Stimulated activated naive B cell treated with anti-CD40 and anti-IgM and Interleukin-4, amounts not matched to agents 10 μg/mL and 1 μg/mL and 100 μg/mL, for 72 hours (primary cell): Measurements from ENCODE around the gene UBE2O.

ENCODE experiments used
- ATAC-seq, 2 donors: fragments of 150-1000 bp; cut with Tn5 transposase; replicated peaks; 2 replicates each; pipeline ENCODE4 v1.10.0; 2021; ENCODE audit warnings: moderate library complexity in 1 of 2
- DNase-seq: peaks from one replicate; pipeline ENCODE4 v3.0.0; 2021
- H3K27ac Mint-ChIP-seq: one replicate; pipeline ENCODE4 v1.8.0; 2022; ENCODE audit warnings: mild to moderate bottlenecking, mixed read lengths
- H3K27me3 Mint-ChIP-seq, 2 donors: one replicate each; pipeline ENCODE4 v1.8.0; 2022; ENCODE audit warnings: mixed read lengths in 2 of 2
- H3K36me3 Mint-ChIP-seq, 2 donors: one replicate each; pipeline ENCODE4 v1.8.0; 2022; ENCODE audit warnings: mixed read lengths in 2 of 2, mild to moderate bottlenecking in 1 of 2
- H3K4me1 Mint-ChIP-seq, 2 donors: one replicate each; pipeline ENCODE4 v1.8.0; 2022; ENCODE audit warnings: mixed read lengths in 2 of 2, mild to moderate bottlenecking in 1 of 2
- H3K4me3 Mint-ChIP-seq, 2 donors: one replicate each; pipeline ENCODE4 v1.8.0; 2022; ENCODE audit warnings: mild to moderate bottlenecking in 2 of 2, mixed read lengths in 2 of 2, moderate library complexity in 1 of 2
- H3K9me3 Mint-ChIP-seq, 2 donors: one replicate each; pipeline ENCODE4 v1.8.0; 2022; ENCODE audit warnings: mixed read lengths in 2 of 2, mild to moderate bottlenecking in 1 of 2

The UBE2O gene

DNA sequence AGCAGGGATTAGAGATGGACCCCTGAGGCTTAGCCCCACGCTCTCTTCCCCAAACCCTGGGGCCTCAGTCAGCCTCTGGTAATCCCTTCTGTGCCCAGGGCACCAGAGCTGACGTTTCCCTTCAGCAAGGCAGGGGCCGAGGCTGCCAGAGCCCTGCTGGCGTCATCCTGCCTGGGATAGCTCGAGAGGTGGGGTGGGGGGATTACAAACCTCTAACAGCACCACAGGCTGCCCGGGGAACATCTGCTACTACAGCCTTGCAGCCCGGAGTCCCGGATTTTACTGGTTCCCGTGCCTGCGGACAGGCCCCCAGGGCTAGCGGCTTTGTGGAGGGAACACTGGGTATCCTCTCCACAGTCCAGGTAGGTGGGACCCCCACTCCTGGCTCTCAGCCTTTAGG, 14.4 kb upstream of the UBE2O start, which contains the start of gene AANAT:
AANAT (plus strand) TSS at position 238 of the 400 bp plus-strand sequence. CDS start 1,144 bp downstream, outside the sequence.
- H3K27me3 Mint-ChIP-seq: no peaks in the 10 kb centered on the region
- H3K9me3 Mint-ChIP-seq: no peaks in the 10 kb centered on the region
- H3K36me3 Mint-ChIP-seq: peaks cover 16 to 17% of the 10 kb centered on the region in 2 donors
- ATAC-seq: no peak
- DNase-seq: no peak
- no peak within 1 kb of the TSS for H3K4me3 Mint-ChIP-seq
- peak within 1 kb of the TSS; percentile 73 for H3K27ac Mint-ChIP-seq
- H3K4me1 Mint-ChIP-seq: peaks cover 25 to 45% of the 10 kb centered on the region in 2 donors

DNA sequence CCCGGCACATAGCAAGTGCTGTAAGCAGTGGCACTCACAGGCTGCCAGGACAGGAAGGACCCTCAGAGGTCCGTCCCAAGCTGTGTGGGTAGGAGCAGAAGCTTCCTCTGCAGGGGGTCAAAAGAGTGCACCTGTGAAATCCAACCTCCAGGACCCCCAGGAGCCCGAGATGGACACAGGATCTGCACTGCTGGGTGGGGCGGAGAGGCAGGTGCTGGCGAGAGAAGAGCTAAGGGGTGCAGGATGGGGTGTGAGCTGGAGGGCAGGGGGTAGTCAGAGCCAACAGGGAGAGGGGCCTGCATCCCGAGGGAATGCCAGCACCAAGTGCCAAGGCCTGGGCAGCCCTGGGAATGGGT, 13.8 kb upstream of the UBE2O start:
- no peaks in the 10 kb centered on the region for H3K9me3 Mint-ChIP-seq
- DNase-seq (no peak), ATAC-seq (no peak)
- H3K4me3 Mint-ChIP-seq: no peak overlapping the region
- peak overlapping the region; percentile 63 for H3K27ac Mint-ChIP-seq
- peaks cover 14 to 16% of the 10 kb centered on the region in 2 donors for H3K36me3 Mint-ChIP-seq
- H3K27me3 Mint-ChIP-seq: no peaks in the 10 kb centered on the region
- peaks cover 24 to 44% of the 10 kb centered on the region in 2 donors for H3K4me1 Mint-ChIP-seq

DNA sequence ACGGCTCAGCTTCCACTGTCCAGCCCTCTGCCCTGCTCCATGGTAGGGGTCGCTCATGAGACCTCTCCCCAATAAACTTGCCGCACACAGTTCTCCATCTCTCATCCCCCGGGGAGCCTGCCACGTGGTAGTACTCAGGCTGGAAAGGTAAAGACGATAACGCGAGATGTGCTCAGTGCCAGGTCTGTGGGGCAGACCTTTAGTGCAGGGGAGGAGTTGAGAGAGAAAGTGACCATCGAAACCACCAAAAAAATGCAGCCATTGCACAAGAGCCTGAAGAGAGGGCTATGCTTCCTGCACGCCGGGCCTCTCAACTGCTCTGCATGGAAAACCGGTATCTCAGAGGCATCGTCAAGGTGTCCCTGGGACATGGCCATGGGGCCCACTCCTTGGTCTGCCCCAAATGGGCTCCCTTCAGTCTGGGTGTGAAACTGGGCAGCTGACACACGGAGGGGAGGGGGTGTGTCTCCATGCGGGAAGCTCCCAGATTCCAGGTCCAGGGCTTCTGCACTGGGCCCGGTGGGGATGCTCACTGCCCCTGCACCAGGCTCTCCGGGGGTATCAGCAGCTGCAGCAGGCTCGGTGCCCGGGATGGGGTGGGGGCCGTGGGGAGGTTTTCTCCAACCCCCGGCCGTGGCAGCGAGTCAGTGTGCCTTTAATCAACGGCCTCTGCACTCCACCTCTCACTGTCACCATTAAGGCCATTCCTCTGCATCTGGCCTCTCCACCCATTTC, 9.8 kb upstream of the UBE2O start:
- no peaks in the 10 kb centered on the region for H3K27me3 Mint-ChIP-seq
- peaks cover 17 to 22% of the 10 kb centered on the region in 2 donors for H3K4me1 Mint-ChIP-seq
- H3K27ac Mint-ChIP-seq: peak overlapping the region; percentile 14

DNA sequence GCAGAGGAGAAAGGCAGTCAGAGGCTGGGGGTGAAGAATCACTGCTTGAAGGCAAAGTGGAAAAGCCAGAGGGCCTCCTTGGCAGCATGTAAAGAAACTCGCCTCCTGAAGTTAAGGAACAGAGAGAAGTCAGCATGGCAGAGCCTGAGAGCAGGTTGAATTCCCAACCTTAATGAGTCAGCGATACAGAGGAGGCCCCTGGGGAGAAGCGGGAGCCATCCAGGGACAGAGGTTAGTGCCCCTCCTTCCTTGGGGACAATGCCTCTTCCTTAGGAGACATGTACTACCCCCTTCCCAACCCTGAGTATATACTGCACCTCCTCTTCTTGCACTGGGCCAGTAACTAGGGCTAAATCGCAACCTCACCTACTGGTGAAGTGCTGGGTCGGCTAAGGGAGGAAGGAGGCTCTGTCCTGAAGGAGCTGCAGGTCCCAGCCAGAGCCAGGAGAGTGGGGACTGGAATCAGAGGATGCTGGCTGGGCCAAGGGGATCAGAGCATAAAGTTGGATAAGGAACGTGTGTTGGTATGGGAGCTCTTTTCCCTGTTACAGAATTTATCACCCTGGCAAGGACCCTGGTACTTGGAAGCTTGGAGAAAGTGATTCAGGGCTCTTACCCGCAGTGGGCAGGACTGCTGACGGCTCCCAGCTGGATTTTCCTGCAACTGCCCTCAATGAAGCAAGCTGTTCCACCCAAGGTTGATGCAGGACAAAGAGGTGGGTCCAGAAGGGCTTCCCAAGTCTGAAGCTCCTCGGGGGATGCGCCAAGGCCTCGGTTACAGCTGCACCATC, 9.0 kb upstream of the UBE2O start:
- H3K27me3 Mint-ChIP-seq: no peaks in the 10 kb centered on the region
- H3K4me1 Mint-ChIP-seq: peaks cover 17 to 19% of the 10 kb centered on the region in 2 donors
- no peak overlapping the region for H3K27ac Mint-ChIP-seq
- DNase-seq (no peak), ATAC-seq (no peak)
- no peaks in the 10 kb centered on the region for H3K36me3 Mint-ChIP-seq
- H3K9me3 Mint-ChIP-seq: no peaks in the 10 kb centered on the region
- H3K4me3 Mint-ChIP-seq: no peak overlapping the region

More for the DNA sequence above, 9.8 kb upstream of the UBE2O start:
- Mint-ChIP-seq H3K9me3 (no peaks in the 10 kb centered on the region), H3K36me3 (no peaks in the 10 kb centered on the region), H3K4me3 (no peak overlapping the region)
- DNase-seq (no peak), ATAC-seq (no peak)

DNA sequence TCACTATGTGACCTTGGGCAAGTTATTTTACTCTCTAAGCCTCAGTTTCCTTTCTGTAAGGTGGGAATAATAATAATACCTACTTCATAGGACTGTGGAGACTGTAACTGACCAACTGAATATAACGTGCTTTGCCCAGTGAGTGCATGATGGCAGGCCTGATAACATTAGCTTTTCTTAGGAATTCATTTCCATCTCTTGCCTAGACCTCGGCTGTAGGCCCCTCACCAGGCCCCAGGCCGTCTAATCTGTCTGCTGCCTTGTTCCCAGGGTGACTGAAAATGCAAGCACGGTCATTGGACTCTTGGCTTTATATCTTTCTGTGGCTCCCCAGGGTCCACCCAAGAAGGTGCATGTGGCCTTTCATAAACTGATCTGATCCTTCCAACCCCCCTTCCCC, 6.7 kb upstream of the UBE2O start:
- peaks cover 4% of the 10 kb centered on the region in 2 donors for H3K4me1 Mint-ChIP-seq
- H3K9me3 Mint-ChIP-seq: no peaks in the 10 kb centered on the region
- no peaks in the 10 kb centered on the region for H3K27me3 Mint-ChIP-seq
- no peak overlapping the region for H3K4me3 Mint-ChIP-seq
- no peaks in the 10 kb centered on the region for H3K36me3 Mint-ChIP-seq
- H3K27ac Mint-ChIP-seq: no peak overlapping the region
- no peak for ATAC-seq
- DNase-seq: no peak

DNA sequence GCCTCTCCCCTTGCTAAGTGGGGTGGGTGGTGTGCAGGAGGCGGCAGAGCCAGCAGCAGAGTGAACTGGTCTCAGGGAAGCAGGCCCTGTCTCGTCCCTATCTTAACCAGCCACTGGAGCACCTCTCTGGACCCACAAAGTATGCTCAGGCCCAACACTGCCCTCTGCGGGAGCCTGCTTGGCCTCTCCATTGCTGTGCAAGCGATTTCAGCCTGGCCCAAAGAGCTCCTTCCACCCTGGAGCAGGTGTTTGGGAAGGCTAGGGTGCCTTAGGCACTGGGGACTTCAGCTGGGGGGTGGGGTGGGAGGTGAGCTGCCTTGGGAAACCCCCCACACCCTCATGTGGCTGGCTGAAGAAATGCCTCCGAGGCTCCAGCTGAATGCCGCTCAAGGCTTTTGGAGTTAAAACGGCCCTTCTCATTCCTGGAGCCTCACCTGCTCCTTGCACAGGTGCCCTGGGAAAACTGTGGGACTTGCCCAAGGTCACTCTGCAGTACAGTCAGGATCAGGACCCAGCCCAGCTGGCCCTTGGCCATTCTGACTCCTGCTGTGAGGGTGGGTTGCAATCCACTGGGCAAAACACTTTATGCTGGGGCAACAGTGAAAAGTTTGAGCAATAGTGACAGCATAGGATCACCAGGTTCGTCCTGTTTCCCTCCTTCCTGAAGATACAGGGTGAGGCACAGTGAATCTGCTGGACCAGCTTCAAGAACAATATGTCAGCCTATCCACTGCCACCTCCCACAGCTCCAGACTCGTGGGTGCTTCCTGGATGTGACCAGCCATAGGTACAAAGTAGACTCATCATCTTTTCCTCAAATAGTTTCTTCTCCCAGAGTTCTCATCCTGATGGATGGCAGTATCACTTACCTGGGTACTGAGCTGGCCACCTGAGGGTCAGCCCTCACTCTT, 5.9 kb upstream of the UBE2O start:
- ATAC-seq: peak; percentile 70 to 87
- H3K4me3 Mint-ChIP-seq: no peak overlapping the region
- H3K4me1 Mint-ChIP-seq: peaks cover 4% of the 10 kb centered on the region in 2 donors
- H3K27me3 Mint-ChIP-seq: no peaks in the 10 kb centered on the region
- no peak overlapping the region for H3K27ac Mint-ChIP-seq
- H3K36me3 Mint-ChIP-seq: no peaks in the 10 kb centered on the region
- peak; percentile 19 for DNase-seq
- no peaks in the 10 kb centered on the region for H3K9me3 Mint-ChIP-seq

DNA sequence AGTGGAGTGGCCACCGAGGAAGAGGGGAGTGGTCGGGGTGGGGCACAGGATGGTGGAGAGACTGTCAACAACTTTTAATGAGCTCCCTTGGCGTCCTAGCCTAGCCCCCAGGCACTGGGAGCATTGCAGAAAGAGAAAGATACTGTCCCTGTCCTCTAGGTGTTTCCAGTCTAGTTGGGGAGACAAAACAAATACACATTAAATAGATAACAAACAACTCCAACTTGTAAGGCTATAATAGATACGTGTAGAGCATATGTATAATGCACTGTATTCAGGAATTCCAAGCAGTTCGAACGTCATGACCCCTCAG, 435 bp upstream of the UBE2O start:
- Mint-ChIP-seq H3K27ac (peak overlapping the region; percentile 81), H3K36me3 (peaks cover 0 to 3% of the 10 kb centered on the region in 2 donors), H3K4me1 (peaks cover 29 to 44% of the 10 kb centered on the region in 2 donors), H3K4me3 (peak overlapping the region; percentile 77 to 91), H3K27me3 (no peaks in the 10 kb centered on the region), H3K9me3 (peaks cover 0 to 1% of the 10 kb centered on the region in 2 donors)
- ATAC-seq (no peak), DNase-seq (no peak)

DNA sequence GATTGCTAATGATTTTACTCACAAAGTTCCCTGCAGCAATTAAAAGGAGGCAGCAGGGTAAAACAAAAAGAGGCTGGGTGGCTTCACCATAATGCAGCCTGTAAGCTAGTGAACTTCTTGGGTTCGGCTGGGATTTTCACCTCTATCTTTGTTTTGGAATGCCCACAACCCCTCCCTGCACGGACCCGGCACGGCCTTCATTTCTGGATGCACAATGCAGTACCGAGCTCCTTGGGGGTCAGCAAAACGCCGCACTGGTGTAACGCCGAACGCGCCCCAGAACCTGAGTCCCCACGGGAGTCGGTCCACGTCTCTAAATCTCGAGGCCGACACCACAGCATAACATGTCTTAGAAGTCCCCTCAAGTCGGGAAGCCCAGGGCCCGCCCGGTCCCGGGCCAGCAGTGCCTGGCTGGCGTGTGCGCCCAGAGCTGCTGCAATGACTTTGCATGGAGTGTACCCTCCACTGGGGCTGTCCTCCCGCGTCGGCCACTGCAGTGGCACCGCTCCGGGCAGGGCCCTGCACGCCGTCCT, 759 bp downstream of the UBE2O start:
- no peak for DNase-seq
- Mint-ChIP-seq H3K9me3 (peaks cover 0 to 1% of the 10 kb centered on the region in 2 donors), H3K4me1 (peaks cover 32 to 53% of the 10 kb centered on the region in 2 donors), H3K27ac (peak overlapping the region; percentile 9), H3K27me3 (no peaks in the 10 kb centered on the region), H3K4me3 (peak overlapping the region; percentile 90 to 91), H3K36me3 (peaks cover 0 to 3% of the 10 kb centered on the region in 2 donors)
- ATAC-seq: peak; percentile 35 to 49

DNA sequence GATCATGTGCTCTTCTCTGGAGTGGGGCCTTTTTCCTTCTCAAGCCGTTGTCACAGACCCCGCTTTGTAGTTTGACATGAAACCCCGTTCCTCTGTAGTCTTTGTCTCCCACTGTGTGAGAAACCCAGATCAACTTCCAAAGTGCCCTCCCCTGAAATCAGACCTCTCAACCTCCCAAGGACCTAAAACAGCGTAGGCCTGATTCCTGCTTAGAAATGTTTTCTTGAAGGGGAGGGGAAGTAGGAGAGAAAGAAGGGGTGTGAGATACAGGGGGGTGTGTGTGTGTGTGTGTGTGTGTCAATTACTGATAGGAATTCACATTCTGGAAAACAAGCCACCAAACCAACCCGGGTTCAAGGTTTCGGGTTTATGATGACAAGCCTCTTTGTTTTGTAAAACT, 1.4 kb downstream of the UBE2O start:
- DNase-seq: no peak
- Mint-ChIP-seq H3K9me3 (peaks cover 0 to 1% of the 10 kb centered on the region in 2 donors), H3K27me3 (no peaks in the 10 kb centered on the region), H3K27ac (peak overlapping the region; percentile 53), H3K4me3 (peak overlapping the region; percentile 90 to 91), H3K4me1 (peaks cover 37 to 60% of the 10 kb centered on the region in 2 donors), H3K36me3 (peaks cover 0 to 3% of the 10 kb centered on the region in 2 donors)
- ATAC-seq: no peak

DNA sequence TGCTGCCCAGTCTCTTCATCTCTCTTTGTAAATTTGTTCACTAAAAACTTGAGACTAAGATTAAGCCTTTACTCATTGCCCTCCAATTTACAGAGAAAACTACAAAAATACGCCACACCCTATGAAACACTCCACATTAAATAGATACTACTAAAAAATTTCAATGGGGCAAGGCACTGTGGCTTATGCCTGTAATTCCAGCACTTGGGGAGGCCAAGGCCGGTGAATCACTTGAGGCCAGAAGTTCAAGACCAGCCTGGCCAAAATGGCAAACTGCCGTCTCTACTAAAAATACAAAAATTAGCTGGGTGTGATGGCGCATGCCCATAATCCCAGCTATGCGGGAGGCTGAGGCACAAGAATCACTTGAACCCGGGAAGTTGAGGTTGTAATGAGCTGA, 3.8 kb downstream of the UBE2O start:
- no peaks in the 10 kb centered on the region for H3K27me3 Mint-ChIP-seq
- peaks cover 58 to 84% of the 10 kb centered on the region in 2 donors for H3K4me1 Mint-ChIP-seq
- H3K36me3 Mint-ChIP-seq: peaks cover 0 to 7% of the 10 kb centered on the region in 2 donors
- H3K27ac Mint-ChIP-seq: peak overlapping the region; percentile 20
- DNase-seq (no peak), ATAC-seq (no peak)
- H3K4me3 Mint-ChIP-seq: no peak overlapping the region
- H3K9me3 Mint-ChIP-seq: peaks cover 0 to 1% of the 10 kb centered on the region in 2 donors

DNA sequence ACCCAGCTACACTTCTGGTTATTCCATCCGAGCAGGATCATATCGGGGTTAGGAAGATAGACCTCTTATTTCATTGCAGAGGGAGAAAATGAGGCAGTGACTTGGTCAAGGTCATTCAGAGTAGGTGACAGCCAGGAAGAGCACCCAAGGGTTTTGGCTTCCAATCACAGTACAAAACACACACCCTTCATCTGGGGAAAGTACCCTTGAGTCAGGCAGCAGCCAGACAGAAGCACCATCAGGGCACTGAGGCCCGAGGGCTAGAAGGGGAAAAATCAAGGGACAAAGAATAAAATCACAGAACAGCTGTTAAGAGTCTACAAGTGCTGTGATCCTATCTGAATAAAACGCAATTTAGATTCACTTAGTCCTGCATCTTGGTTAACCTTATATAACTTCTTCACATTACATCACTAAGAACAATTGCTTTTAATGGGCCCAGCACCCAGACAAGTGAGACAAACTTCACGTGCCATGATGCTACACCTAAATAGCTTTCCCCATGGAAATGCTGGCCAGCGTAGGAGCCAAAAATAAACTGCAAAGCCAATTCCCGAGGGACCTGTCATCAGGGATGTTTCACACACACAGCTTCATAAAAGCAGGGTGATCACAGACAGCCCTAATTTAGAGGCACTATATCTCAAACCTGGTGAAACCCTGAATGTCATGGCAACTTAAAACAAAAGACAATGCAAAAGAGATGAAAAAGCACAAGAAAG, 4.9 kb downstream of the UBE2O start:
- no peaks in the 10 kb centered on the region for H3K9me3 Mint-ChIP-seq
- H3K27ac Mint-ChIP-seq: no peak overlapping the region
- H3K4me1 Mint-ChIP-seq: peaks cover 65 to 88% of the 10 kb centered on the region in 2 donors
- DNase-seq: no peak
- H3K4me3 Mint-ChIP-seq: no peak overlapping the region
- H3K36me3 Mint-ChIP-seq: peaks cover 0 to 12% of the 10 kb centered on the region in 2 donors
- ATAC-seq: peak; percentile 55 to 57
- H3K27me3 Mint-ChIP-seq: no peaks in the 10 kb centered on the region

DNA sequence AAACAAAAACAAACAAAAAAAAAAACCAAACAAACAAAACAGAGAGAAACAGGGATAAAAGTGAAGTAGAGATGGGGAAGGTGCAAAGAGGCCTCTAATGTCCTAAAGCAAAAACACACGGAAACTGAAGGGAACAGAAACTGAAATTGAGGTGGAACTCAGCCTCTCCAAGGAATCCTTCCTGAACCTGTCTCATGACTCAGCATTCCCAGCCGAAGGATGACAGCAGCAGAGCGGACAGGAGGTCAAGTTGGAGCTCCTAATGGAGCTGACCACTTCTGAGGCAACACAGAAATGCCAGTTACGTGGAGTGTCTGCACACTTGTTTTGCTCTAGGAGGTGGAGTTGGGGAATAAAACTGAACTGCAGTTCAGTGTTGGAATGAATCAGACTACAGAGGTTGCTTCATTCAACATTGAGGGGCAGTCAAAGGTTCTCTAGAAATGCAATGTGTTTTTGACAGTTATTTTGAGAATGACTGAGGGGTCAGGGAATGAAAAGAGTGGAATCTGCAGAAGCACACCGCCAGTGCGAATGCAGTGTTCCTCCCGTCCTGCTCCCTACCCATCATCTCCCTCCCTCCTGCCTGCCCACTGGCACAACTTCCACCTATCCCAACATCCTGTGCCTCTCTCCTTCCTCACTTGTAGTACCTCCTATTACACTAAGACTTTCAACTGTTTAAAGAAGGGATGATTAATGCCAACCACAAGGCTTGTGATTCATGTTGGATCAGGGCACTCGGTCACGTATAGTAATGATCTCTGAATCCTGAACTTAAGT, 6.3 kb downstream of the UBE2O start:
- H3K4me3 Mint-ChIP-seq: no peak overlapping the region
- H3K9me3 Mint-ChIP-seq: no peaks in the 10 kb centered on the region
- no peaks in the 10 kb centered on the region for H3K27me3 Mint-ChIP-seq
- ATAC-seq: peak in 1 of 2 donors; percentile 30
- H3K4me1 Mint-ChIP-seq: peaks cover 72 to 91% of the 10 kb centered on the region in 2 donors
- no peak for DNase-seq
- H3K27ac Mint-ChIP-seq: peak overlapping the region; percentile 28
- peaks cover 6 to 20% of the 10 kb centered on the region in 2 donors for H3K36me3 Mint-ChIP-seq
